ENCODE measurements around the gene PTTG1IP. TPM values are rescaled to one million over a fixed set of nuclear protein-coding genes. Genes with fewer than 3 reads are reported as not detected.

Gene PTTG1IP
- total RNA-seq, 4 donors from 2014 or later = 256 to 374 (median 309) TPM

GRCh38 chr21:44828362-44829056, 45.0 kb downstream of the PTTG1IP start:
- Histone ChIP-seq H3K36me3 (no peaks in the 10 kb centered on the region), H3K4me3 (replicated peaks in 1 of 3) (no peak overlapping the region), H3K4me1 (peaks cover 0 to 8% of the 10 kb centered on the region in 2 donors), H3K27ac (no peak overlapping the region), H3K9me3 (no peaks in the 10 kb centered on the region), H3K27me3 (no peaks in the 10 kb centered on the region)
- intact Hi-C loops (cut with DNase I) = no loop called here
- WGBS, 2 donors = 83 to 86% methylated on average over 4 of the region's 4 CpGs
- TF ChIP-seq POLR2A (IDR thresholded peaks at IDR 0.05) (no peak), CTCF (IDR thresholded peaks at IDR 0.05) (no peak)
- no peak for DNase-seq

- Histone ChIP-seq H3K36me3 (no peaks in the 10 kb centered on the region), H3K4me1 (peaks cover 5% of the 10 kb centered on the region in 2 donors), H3K27ac (no peak overlapping the region), H3K27me3 (no peaks in the 10 kb centered on the region), H3K9me3 (no peaks in the 10 kb centered on the region), H3K4me3 (replicated peaks in 1 of 3) (no peak overlapping the region)
- 72 to 95% methylated on average over 1 of the region's 1 CpG for WGBS, 2 donors
- TF ChIP-seq POLR2A (IDR thresholded peaks at IDR 0.05) = no peak
- TF ChIP-seq CTCF (IDR thresholded peaks at IDR 0.05) = no peak
- intact Hi-C loops (cut with DNase I) = no loop called here
- no peak for DNase-seq
These were observed 50.3 kb downstream of the PTTG1IP start for GRCh38 chr21:44823179-44823660.

- TF ChIP-seq CTCF (IDR thresholded peaks at IDR 0.05) (no peak), POLR2A (IDR thresholded peaks at IDR 0.05) (no peak)
- H3K4me3 ChIP-seq (replicated peaks in 1 of 3) = no peak overlapping the region
- peaks cover 5% of the 10 kb centered on the region in 2 donors for H3K4me1 ChIP-seq
- H3K36me3 ChIP-seq = no peaks in the 10 kb centered on the region
- 68 to 70% methylated on average over 5 of the region's 5 CpGs for WGBS, 2 donors
- no peaks in the 10 kb centered on the region for H3K9me3 ChIP-seq
- intact Hi-C loops (cut with DNase I) = no loop called here
- no peaks in the 10 kb centered on the region for H3K27me3 ChIP-seq
- no peak overlapping the region for H3K27ac ChIP-seq
- DNase-seq = no peak
These were observed 50.9 kb downstream of the PTTG1IP start for GRCh38 chr21:44822484-44823178.

- intact Hi-C loops (cut with DNase I) = no loop called here
- no peaks in the 10 kb centered on the region for H3K27me3 ChIP-seq
- no peak overlapping the region for H3K4me3 ChIP-seq (replicated peaks in 1 of 3)
- no peak overlapping the region for H3K27ac ChIP-seq
- no peaks in the 10 kb centered on the region for H3K36me3 ChIP-seq
- WGBS, 2 donors = 82 to 87% methylated on average over 3 of the region's 3 CpGs
- TF ChIP-seq POLR2A (IDR thresholded peaks at IDR 0.05) (no peak), CTCF (IDR thresholded peaks at IDR 0.05) (no peak)
- H3K4me1 ChIP-seq = peaks cover 10 to 19% of the 10 kb centered on the region in 2 donors
- DNase-seq = no peak
- no peaks in the 10 kb centered on the region for H3K9me3 ChIP-seq
These were observed 52.6 kb downstream of the PTTG1IP start for GRCh38 chr21:44820851-44821250.

Data from thyroid gland (tissue), 4 donors.